Cortex of kidney (tissue), 1 donor: Measurements from ENCODE around the gene ZC3H6.
"Not testable (repeated sequence)": the region's sequence is repeated elsewhere in the genome, so short reads cannot be mapped to it uniquely, and the experiment has no call there.

Experiments
- DNase-seq: peaks from one replicate; lab custom pipeline; 2025; lab: John Stamatoyannopoulos, UW

ZC3H6 gene

DNA sequence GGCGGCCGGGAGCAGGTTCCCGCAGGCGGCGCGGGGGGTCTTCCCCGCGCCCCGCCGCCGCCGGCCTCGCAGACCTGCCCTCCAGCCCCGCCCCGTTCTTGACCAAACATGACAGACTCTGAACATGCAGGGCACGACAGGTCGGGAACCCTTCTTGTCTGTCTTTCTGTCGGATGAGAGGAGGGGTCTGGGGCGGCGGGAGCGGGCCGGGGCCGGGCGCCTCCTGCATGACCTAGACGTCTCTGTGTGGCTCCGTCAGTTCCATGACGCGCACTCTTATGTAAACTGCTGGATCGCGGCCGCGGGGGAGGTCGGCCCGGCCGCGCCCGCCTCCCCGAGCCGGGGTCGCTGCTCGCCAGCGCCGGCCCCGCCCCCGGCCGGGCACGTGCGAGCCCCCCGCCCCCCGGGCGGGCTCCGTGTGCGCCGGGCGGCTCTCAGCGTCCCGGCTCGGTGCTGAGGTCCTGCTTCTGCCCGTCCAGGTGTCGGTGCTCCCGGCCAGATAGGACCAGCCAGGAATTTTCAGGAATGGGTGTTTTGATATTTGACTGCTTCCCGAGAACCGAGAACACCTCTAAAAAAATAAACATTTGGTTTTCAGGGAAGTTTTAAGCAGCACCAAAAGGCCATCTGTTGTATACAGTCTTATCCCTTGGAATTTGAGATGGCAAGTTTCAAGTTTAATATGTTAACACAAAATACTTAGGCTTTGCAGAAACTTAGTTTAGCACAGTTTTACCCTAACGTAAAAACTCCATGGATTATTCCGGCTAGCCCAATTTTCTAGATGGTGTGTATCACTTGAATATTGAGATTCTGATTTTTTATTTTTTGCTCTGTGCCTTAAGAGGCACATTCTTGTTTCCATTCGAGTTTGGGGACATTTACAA is 733 bp downstream of the ZC3H6 start:
- DNase-seq, result peak; percentile 51

DNA sequence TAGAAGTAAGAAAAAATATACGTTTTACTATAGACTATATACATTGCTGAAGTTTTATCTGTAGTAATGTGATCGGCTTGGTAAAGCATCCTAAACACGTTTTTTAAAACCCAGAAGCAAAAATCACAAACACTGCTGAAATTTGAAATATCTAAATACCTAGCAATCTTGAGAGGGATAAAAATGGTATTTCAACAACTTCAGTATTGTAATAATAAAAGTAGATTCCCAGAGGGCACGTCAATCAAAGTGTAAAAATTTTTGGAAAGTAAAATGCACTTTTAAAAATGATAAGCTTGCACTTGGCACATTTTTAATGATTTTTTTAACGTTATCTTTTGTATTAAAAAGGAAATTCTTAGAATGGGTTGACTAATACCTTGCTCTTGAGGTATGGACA is 1.6 kb downstream of the ZC3H6 start:
- DNase-seq, result no peak

DNA sequence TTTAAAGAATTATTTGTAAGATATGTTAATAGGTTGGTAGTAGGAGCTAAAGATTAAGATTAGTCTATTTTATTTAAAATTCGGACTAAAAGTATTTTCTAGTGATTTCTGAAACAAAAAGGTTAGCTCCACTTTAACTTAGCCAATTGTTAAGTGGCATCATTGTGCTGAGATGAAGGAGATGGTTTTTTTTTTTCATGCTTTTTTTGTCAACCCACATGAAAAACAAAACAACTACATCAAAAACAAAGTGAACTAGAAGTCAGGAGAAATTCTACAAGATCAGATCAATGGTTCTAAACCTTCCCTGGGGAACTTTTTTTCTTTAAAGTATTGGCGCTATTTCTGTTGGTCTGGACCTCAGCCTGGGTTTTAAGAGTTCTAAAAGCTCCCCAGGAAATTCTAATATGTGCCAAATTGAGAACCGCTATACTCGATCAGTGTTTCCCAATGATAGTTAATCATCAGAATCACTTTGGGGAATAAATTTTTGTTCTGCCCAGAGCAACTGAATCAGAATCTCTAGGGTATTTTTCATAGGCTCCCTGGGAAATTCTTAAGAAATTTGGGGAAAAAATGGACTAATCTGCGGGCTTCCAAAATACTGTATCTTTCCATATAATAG is 2.3 kb downstream of the ZC3H6 start:
- DNase-seq, result no peak

DNA sequence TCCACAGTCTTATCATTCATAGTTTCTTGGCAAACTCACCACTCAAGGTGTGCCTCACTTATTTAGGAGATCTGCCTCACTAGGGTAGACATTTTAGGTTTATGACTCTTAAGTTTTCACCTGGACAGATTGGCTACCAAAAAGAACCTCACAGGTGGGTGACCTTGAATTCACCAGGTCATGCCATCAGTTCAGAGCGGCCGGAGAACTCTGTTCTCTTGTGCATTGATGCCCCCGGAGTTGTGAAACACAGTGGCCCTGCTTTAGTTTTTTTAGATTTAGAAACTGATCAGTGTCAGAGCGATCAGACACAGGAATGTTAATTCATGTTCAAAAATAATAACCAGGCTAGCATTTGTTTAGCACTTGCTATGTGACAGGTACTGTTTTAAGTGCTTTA is 6.7 kb downstream of the ZC3H6 start:
- not testable (repeated sequence) for DNase-seq

DNA sequence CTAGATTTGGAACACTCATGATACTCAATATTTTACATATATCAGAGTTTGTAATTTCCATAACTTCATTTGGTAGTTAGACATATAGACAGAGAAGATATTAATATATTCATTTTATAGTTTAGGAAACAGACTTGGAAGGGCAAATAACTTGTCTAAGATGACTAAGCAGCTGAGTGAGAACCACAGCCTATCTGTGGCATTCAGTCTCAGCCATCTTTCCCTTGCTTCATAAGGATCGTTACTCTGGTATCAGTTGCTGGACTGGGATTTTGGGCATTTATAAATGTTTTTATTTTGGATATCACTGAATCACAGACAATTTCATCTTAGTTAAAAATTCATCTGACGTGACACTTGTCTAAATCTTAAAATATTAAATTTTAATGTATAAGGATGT is 8.1 kb downstream of the ZC3H6 start:
- not testable (repeated sequence) for DNase-seq

DNA sequence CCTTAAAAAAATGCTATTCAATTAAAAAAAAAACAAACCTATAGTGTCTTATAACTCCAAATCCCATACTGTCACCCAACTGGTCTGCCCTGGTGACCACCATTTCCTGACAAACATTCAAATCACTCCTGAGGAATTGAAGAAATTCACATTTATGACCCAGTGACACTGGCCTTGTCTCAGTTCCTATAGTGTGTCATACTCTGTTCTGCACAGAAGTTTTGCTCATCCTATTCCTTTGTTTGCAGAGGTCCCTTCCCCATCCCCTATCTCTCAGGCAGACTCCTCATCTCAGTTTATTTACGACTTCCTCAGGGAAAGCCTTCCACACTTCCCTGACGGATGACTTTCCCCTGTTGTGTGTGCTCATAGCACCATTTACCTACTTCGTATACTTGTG is 14.7 kb downstream of the ZC3H6 start:
- no peak for DNase-seq

DNA sequence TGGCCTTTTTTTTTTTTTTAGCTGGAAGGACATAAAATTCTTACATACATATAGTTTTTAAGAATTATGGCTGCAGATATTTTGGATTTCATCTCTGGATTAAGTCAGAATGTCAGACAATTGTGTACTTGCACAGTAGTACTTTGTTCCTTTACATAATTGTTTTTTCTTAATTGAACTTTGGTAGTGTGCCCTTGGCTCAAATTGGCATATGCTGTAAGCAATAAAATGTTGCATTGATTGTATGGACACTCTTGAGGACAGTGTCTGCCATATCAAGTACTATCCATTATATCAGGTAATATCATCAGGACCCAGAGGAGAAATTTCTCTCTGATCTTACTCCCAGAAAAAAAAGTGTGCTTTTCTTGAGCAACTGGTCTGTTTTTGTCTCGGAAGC is 15.3 kb downstream of the ZC3H6 start:
- no peak for DNase-seq

DNA sequence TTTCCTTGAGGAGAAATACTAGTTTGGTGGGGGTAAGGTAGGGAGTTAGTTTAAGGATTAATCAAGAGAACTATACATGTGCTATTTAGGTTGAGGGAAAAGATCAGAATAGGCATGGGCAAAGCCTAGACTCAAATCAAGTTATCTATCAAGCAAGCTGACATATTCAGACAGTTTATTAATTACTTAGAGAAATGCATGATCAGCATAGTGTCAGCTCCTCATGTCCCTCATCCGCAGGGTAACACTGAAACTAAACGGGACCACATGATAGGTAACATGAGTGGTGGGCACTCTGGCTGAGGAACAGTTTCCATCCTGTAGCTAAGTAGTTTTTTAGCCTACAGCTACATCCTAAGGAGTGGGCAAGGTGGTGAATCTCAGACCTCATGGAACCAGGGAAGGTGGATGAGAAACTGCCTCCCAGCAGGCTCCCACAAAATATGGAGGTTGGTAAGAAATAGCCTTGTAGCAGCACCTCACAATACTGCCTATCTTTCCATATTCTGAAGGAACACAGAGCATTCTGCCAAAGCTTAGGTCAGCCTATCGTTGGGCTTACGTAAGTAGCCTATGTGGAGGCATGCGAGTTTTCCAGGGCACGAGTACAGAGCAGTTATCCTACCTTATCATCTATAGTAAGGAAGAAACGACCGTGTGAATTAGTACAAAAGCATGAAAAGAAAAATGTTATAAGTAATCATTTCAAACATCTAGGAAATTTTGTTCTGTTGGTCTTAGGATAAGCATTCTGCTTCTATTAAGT is 18.4 kb downstream of the ZC3H6 start:
- DNase-seq, result no peak

DNA sequence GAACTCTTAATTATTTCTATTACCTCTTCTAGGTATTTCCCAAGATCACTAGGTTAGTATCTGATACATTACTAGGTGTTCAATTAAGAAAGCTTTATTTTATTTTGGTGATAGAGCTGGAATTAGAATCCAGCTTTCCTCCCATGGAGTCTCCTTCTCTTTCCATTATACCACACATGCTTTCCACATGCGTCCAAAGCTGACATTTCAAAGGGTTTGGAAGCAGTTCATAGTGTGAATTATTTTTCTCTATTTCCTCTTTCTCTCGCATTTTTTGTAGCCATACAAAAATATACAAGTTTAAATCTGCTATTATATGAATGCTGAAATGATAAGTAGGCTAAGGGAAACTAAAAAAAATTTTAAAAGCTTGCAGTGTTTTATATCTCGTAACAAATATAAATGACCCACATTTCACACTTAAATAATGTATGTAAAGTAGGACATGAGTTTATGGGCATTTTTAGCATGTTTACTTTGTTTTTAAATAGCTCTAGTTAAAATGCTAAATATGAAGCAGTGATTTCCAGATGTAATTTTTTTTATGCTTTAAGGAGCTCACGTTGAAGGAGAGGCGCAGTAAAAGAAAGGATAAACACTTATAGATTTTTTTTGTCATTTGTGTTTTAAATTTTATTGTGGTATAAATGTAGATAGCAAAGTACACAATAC is 20.1 kb downstream of the ZC3H6 start:
- no peak for DNase-seq

DNA sequence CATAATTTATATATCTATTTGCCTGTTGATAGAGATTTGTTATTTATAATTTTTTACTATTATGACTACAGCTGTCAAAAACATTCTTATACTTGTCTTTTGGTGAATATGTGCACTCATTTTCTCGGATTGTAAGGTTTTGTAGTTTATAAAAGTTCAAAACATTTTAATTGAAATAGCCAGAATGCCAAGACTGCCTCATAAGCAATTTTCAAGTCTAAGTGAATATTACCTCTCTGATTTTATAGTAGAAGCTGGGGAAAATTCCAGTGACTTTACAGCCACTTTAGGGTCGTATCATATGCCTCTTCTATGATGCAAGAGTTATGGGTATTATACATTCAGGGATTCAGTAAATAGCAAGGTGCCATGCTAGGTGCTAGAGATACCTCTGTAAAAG is 21.0 kb downstream of the ZC3H6 start:
- no peak for DNase-seq

DNA sequence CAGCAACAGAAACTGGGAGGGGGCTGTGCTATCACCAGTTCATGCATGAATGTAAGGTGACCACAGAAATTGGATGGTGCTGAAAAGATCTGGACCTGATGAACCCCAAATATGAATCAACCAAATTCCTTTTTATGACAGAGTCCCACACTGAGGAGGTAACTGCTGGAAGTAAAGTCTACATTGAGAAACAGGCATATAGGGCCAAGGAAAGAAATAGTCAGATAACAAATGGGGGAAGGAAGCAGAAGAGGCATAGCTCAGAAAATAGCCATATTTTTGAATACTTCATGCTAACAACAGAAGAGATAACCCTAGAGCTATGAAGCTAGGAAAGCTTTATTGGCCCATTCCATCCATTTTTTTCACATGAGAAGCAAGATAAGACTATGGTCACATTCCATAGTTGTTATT is 25.8 kb downstream of the ZC3H6 start:
- no peak for DNase-seq

DNA sequence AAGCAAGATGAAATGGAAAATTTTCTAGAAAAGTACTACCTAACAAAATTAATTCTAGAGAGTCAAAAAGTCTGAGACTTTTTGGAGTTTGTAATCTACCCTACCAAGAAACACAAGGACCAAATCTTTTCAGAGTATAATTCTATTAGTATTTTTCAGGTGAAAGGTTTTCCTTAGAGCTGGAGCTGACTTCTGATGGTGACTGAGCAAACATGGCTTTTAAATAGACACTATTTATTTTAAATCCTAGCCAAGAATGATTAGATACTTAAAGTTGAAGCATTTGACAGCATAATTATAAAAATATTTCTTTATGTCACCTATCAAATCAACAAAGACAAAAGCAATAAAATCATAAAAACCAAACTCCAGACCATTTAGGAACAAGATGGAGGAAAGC is 26.6 kb downstream of the ZC3H6 start:
- no peak for DNase-seq

DNA sequence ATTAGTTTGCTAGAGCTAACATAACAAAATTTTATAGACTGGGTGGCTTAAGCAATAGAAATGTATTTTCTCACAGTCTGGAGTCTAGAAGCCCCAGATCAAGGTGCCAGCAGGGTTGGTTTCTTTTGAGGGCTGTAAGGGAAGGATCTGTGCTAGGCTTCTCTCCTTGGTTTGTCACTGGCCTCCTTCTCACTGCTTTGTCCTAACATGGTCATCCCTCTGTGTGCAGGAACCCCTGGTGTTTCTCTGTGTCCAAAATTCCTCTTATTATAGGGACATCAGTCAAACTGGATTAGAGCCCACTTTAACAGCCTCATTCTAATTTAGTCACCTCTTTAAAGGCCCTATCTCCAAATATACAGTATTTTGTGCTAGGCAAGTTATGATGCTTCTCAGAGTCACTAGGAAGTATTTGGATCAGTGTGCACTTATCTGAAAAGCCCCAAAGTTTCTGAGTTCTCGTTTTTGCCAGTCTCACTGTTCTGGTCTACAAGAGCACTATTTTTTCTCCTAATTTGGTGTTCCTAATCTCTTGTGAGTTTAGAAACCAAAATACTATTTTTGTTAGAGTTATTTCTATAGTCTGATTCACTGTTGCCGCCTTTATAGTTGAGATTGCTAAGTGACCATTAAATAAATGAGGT is 29.0 kb downstream of the ZC3H6 start:
- no peak for DNase-seq

DNA sequence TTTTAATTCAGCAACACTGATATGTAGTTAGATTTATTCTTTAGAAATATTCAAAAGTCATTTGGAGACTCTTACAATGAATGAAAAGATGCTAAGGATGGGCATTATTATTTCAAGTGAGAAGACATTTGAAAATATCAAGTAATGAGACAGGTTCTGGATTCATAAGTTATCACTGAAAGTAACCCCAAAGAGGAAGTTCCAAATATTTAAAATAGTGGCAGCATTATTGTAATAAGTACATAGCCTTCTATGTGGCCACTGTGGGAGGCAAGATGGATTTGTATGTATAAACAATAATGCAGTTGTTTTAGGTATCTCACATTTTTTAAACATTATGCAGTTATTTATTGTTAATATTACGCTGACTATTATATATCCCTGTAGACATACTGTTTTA is 29.7 kb downstream of the ZC3H6 start:
- DNase-seq, result no peak

DNA sequence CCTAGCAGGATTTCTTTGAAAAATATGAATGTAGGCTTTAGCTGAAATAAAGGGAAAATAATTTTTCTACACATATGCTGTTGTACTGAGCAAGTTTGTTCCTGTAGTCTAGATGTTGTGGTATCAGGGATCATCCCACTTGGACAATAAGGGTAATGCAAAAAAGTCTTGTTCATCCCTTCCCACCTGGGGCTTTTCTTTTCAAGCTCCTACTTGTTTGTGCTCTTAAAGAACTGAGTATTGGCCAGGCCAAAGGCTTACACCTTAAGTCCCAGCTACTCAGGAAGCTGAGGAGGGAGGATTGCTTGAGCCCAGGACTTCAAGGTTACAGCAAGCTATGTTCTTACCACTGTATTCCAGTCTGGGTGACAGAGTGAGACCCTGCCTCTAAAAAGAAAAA is 35.5 kb downstream of the ZC3H6 start:
- no peak for DNase-seq

DNA sequence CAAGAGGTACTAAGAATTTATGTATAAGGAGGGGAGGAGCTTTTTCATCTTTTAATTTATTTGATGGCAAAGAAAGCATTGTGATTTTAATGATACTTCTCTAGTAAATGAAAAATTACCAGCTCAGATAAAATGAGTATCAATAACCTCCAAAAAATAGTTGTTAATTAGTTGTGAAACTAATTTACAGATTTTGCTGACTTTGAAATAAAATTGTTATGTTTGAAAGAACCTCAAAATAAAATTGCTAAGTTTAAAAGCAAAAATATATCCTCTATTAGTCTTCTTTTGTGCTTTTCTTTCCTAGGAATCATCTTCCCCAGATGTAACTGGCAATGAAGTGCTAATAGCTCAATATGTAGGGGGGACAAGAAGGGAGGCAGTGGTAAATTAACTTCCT is 36.5 kb downstream of the ZC3H6 start:
- DNase-seq, result no peak

DNA sequence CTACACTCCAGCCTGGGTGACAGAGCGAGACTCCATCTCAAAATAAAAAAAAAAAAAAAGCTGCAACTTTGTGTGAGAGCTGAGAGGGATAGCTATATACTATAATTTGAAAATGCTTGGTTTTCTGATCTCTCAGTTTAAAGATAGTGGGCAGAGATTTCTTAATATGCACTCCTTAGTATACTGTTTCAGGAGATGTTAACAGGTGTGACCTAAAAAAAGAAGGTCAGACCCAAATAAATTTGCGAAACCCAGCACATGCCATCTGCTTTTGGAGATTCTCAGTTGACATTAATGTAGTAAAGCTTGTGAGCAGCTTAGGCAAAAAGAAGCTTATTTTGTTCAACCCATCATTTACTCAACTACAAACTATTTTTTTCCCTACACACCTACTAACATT is 37.4 kb downstream of the ZC3H6 start:
- DNase-seq, result no peak

DNA sequence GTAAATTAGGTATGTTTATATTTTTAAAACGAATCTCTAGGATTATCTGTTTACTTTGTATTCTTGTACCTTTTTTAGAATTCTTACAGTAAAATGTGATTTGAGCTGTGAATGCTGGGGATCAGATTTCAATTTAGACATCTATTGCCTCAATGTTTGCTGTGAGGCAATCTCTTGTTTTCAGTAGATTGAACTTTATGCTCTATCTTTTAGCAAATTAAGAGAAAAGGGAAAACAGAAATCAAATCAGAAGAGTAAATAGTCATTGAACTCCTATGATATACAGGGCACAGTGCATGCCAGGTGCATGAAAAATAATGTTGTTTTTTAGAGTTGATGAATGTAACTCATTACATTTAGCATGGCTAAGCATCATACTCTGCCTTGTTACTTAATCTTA is 39.5 kb downstream of the ZC3H6 start:
- DNase-seq, result no peak

DNA sequence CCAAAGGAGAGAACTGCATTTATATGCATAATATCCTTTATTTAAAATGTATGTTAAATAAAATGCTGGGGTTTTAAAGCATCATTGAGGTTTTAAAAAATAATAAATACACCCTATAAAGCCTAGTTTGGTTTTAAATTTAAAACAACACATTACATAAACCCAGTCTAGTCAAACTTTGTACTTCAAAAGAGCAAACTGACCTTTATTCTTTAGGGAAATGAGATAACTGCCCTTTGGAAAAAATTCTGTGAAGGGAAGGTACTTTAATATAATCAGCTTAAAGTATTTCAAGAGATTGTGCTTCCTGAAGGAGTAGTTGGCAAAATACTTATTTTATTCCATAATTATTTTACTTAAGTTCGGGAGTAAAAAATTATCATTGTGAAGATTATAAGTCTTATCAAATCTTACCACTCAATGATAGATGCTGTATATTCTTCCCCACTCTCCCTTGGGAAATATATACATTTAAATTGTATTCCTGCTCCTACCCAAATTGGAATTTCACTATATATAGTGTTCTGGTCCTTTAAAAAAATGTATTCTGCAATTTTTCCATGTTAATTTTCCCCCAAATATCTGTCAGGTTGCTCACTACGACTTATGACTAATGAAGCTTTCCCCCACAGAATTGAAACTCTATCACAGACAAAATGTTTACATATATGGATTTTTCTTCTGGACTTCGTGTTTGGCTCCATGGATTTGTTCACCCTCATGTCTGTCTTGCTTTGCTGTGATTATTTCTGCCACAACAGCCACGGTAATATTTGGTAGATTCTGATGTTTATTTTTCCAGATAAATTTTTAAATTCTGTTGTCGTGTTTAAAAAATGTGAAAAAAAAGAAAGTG is 42.1 kb downstream of the ZC3H6 start:
- no peak for DNase-seq

DNA sequence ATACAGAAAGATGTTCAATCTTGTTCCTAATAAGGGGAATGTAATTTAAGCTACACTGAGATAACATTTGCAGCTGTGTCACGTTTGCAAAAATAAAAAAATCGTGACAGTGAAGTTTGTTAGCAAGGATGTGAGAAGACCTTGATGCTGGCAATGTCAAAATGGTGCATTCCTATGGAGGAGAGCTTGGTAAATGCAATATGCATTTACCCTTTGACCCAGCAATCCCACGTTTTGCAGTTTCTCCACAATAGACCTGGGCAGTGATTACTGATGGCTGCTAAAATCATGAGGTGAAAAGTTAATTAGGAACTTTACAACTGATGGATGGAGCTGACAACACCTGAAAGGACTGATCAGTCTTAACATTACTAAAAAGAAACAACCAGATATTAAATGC is 43.1 kb downstream of the ZC3H6 start:
- DNase-seq, result no peak
